HFFc6 (cell line): ENCODE measurements around the gene PIGU. TPM values are rescaled to one million over a fixed set of nuclear protein-coding genes. Genes with fewer than 3 reads are reported as not detected.

Experiments used
- DNase-seq: peaks from one replicate; pipeline ENCODE4 v3.0.0-alpha.2; 2018
- H3K27ac Mint-ChIP-seq: 2 replicates; pipeline ENCODE4 v1.8.0; 2020; ENCODE audit warnings: mild to moderate bottlenecking, mixed read lengths
- H3K27me3 Mint-ChIP-seq: 2 replicates; pipeline ENCODE4 v1.8.0; 2021; ENCODE audit warnings: mild to moderate bottlenecking, moderate library complexity, mixed read lengths; ENCODE audit not compliant: insufficient read depth
- H3K36me3 Mint-ChIP-seq: 2 replicates; pipeline ENCODE4 v1.8.0; 2021; ENCODE audit warnings: low read depth, mixed read lengths
- H3K4me1 Mint-ChIP-seq: 2 replicates; pipeline ENCODE4 v1.8.0; 2020; ENCODE audit warnings: low read depth, mixed read lengths
- H3K4me3 Mint-ChIP-seq: 2 replicates; pipeline ENCODE4 v1.8.0; 2020; ENCODE audit warnings: mild to moderate bottlenecking, moderate library complexity, mixed read lengths
- H3K9me3 Mint-ChIP-seq: 2 replicates; pipeline ENCODE4 v1.8.0; 2020; ENCODE audit warnings: mild to moderate bottlenecking, mixed read lengths
- CTCF ChIP-seq: fragments of 200-600 bp; sonication (generic); IDR thresholded peaks from 2 replicates; pipeline ENCODE4 v1.5.0; 2021; ENCODE audit warnings: antibody characterized with exemption, mild to moderate bottlenecking
- total RNA-seq, 6 experiments: library from RNA; stranded (reverse); fragmentation: NEBNext Ultra II Directional; extraction: Animal tissue kit (Norgen Biotek cat#: 25700); gene quantifications; 2 replicates in 1 of 6; 3 replicates in 5 of 6; pipeline ENCODE4 v1.2.3, GENCODE V29; 2021

The PIGU gene
- total RNA-seq, 6 experiments from 2014 or later, result 22.5 to 28.9 (median 24.9) TPM

- no peak for TF ChIP-seq CTCF
- peaks cover 21% of the 10 kb centered on the region for H3K36me3 Mint-ChIP-seq
- no peak for DNase-seq
- peaks cover 1% of the 10 kb centered on the region; the same call in 1 of the 2 replicates for H3K27me3 Mint-ChIP-seq
- H3K9me3 Mint-ChIP-seq, result no peaks in the 10 kb centered on the region
- H3K4me3 Mint-ChIP-seq, result no peak overlapping the region
- no peak overlapping the region; the same call in 1 of the 2 replicates for H3K27ac Mint-ChIP-seq
- H3K4me1 Mint-ChIP-seq, result peaks cover 7% of the 10 kb centered on the region; the same call in 1 of the 2 replicates
Observed at GRCh38 chr20:34532320-34532719, 144.6 kb downstream of the PIGU start.

GRCh38 chr20:34531608-34532265, 145.2 kb downstream of the PIGU start:
- no peak for TF ChIP-seq CTCF
- peaks cover 1% of the 10 kb centered on the region; the same call in 1 of the 2 replicates for H3K27me3 Mint-ChIP-seq
- H3K4me1 Mint-ChIP-seq, result peaks cover 13% of the 10 kb centered on the region
- H3K4me3 Mint-ChIP-seq, result no peak overlapping the region
- H3K36me3 Mint-ChIP-seq, result peaks cover 21% of the 10 kb centered on the region
- peak overlapping the region; percentile 9; the same call in 1 of the 2 replicates for H3K27ac Mint-ChIP-seq
- DNase-seq, result no peak
- H3K9me3 Mint-ChIP-seq, result no peaks in the 10 kb centered on the region

GRCh38 chr20:34530342-34530741, 146.6 kb downstream of the PIGU start:
- DNase-seq, result no peak
- H3K36me3 Mint-ChIP-seq, result peaks cover 24% of the 10 kb centered on the region
- no peak overlapping the region for H3K27ac Mint-ChIP-seq

GRCh38 chr20:34529742-34530141, 147.2 kb downstream of the PIGU start:
- Mint-ChIP-seq H3K4me1 (peaks cover 33% of the 10 kb centered on the region), H3K4me3 (no peak overlapping the region), H3K27ac (no peak overlapping the region), H3K27me3 (peaks cover 6% of the 10 kb centered on the region; the same call in 1 of the 2 replicates), H3K9me3 (no peaks in the 10 kb centered on the region), H3K36me3 (peaks cover 20% of the 10 kb centered on the region)
- DNase-seq, result no peak
- no peak for TF ChIP-seq CTCF

More at GRCh38 chr20:34530342-34530741, 146.6 kb downstream of the PIGU start:
- H3K4me3 Mint-ChIP-seq, result no peak overlapping the region
- H3K4me1 Mint-ChIP-seq, result peaks cover 27% of the 10 kb centered on the region
- no peaks in the 10 kb centered on the region for H3K9me3 Mint-ChIP-seq
- no peak; the same call in none of the 2 replicates for TF ChIP-seq CTCF
- peaks cover 3% of the 10 kb centered on the region; the same call in 1 of the 2 replicates for H3K27me3 Mint-ChIP-seq

- DNase-seq, result no peak
- no peak overlapping the region for H3K27ac Mint-ChIP-seq
- H3K36me3 Mint-ChIP-seq, result peaks cover 14% of the 10 kb centered on the region
Observed at GRCh38 chr20:34528921-34529297, 148.0 kb downstream of the PIGU start.

More at GRCh38 chr20:34528921-34529297, 148.0 kb downstream of the PIGU start:
- H3K4me1 Mint-ChIP-seq, result peaks cover 41% of the 10 kb centered on the region
- H3K9me3 Mint-ChIP-seq, result no peaks in the 10 kb centered on the region
- no peak for TF ChIP-seq CTCF
- no peak overlapping the region for H3K4me3 Mint-ChIP-seq
- peaks cover 6% of the 10 kb centered on the region; the same call in 1 of the 2 replicates for H3K27me3 Mint-ChIP-seq
